ENCODE data around the gene GRPEL2.

Gene GRPEL2

DNA sequence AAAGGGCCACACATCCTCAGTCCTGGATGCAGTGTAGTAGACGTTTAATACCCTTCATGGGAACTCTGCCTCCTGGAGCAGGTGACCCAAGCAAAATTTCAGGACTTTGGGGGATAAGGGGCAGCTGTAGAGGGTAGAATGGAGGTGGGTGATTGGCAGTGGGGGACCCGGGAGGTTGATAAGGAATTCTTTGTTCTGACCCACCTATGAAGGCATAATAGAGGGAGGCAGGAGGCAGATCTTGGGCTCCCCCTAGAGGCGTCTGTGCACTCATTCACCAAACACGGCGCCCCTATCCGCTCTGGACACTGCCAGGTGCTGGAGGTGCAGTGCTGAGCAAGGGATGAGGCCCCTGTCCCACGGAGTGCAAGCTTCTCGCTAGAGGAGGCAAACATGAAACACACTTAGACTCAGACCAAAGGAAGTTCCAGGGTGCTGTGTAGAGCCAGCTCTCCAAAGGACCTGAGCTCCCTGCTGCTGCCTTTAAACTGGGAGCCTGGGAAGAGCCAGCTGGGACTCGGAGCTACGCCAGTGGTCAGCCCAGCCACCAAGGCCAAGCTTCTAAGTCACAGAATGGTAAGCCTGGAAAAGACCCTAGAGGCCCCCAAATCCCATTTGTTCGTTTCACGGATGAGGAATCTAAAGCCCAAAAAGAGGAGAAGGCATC is 26.1 kb downstream of the GRPEL2 start:
- DNase-seq = peak; percentile 41
- H3K4me3 ChIP-seq (ENCODE audit: low read depth, low read length) = no peak overlapping the region
- in situ Hi-C loops (cut with HindIII; ENCODE audit: low pct_ligation_motif_present, low sequenced_read_pairs) = no loop called here
- H3K27ac ChIP-seq = no peak overlapping the region
- TF ChIP-seq, protein P1, sequence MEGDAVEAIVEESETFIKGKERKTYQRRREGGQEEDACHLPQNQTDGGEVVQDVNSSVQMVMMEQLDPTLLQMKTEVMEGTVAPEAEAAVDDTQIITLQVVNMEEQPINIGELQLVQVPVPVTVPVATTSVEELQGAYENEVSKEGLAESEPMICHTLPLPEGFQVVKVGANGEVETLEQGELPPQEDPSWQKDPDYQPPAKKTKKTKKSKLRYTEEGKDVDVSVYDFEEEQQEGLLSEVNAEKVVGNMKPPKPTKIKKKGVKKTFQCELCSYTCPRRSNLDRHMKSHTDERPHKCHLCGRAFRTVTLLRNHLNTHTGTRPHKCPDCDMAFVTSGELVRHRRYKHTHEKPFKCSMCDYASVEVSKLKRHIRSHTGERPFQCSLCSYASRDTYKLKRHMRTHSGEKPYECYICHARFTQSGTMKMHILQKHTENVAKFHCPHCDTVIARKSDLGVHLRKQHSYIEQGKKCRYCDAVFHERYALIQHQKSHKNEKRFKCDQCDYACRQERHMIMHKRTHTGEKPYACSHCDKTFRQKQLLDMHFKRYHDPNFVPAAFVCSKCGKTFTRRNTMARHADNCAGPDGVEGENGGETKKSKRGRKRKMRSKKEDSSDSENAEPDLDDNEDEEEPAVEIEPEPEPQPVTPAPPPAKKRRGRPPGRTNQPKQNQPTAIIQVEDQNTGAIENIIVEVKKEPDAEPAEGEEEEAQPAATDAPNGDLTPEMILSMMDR (IDR thresholded peaks at IDR 0.05; ENCODE audit: low read depth, low read length, missing control alignments) = peak; percentile 91
- H3K36me3 ChIP-seq (replicated peaks) = no peaks in the 10 kb centered on the region
- no peaks in the 10 kb centered on the region for H3K27me3 ChIP-seq (replicated peaks)

DNA sequence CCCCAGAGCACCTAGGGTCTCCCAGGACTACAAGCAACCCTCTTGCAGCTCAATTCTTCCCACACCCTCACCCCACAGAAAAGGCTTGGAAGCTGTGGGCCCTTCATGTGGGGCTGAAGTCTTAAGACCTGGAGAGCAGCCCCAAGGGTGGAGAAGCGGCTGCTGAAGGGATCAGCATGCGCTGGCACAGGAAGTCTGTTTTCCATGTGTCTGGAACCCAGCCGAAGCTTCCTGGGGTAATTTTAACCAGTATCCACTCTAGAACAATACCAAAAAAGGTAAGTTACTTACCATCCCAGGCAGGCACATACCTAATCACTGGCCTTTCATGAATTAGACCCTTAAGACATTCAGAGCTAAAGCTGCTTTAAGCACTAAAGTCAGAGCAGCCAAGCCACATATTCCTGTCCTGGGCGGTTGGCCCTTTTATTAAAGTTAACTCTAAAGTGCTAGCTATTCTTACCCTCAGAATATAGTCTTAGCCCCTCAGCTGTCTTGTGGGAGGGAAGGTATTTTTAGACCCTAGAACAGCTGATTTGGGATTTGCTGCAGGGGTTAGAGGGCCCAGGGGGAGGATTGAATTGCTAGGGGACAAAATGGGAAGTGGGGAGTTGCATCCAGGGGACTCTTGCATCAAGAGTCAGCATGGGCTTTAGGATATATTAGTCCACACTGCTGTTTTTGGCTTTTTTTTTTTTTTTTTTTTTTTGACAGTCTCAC is 26.9 kb downstream of the GRPEL2 start:
- H3K4me3 ChIP-seq (ENCODE audit: low read depth, low read length) = no peak overlapping the region
- in situ Hi-C loops (cut with HindIII; ENCODE audit: low pct_ligation_motif_present, low sequenced_read_pairs) = no loop called here
- H3K36me3 ChIP-seq (replicated peaks) = no peaks in the 10 kb centered on the region
- no peaks in the 10 kb centered on the region for H3K27me3 ChIP-seq (replicated peaks)
- no peak overlapping the region for H3K27ac ChIP-seq
- DNase-seq = no peak
- TF ChIP-seq, protein P1 (IDR thresholded peaks at IDR 0.05; ENCODE audit: low read depth, low read length, missing control alignments) = no peak

DNA sequence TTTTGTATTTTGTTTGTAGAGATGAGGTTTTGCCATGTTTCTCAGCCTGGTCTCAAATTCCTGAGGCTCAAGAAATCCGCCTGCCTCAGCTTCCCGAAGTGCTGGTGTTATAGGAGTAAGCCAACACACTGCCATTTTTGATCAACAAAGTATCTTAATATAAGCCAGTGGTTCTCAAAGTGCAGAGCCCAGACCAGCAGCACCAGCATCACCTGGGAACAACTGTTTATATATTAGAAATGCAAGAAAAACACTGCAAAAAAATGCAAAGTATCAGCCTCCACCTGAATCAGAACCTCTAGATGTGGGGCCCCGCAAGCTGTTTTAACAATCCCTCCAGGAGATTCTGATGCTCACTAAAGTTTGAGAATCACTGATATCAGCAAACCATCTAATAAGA is 27.6 kb downstream of the GRPEL2 start:
- in situ Hi-C loops (cut with HindIII; ENCODE audit: low pct_ligation_motif_present, low sequenced_read_pairs) = no loop called here
- H3K27me3 ChIP-seq (replicated peaks) = no peaks in the 10 kb centered on the region
- H3K36me3 ChIP-seq (replicated peaks) = no peaks in the 10 kb centered on the region
- no peak overlapping the region for H3K27ac ChIP-seq
- TF ChIP-seq, protein P1 (IDR thresholded peaks at IDR 0.05; ENCODE audit: low read depth, low read length, missing control alignments) = no peak
- DNase-seq = no peak
- no peak overlapping the region for H3K4me3 ChIP-seq (ENCODE audit: low read depth, low read length)

DNA sequence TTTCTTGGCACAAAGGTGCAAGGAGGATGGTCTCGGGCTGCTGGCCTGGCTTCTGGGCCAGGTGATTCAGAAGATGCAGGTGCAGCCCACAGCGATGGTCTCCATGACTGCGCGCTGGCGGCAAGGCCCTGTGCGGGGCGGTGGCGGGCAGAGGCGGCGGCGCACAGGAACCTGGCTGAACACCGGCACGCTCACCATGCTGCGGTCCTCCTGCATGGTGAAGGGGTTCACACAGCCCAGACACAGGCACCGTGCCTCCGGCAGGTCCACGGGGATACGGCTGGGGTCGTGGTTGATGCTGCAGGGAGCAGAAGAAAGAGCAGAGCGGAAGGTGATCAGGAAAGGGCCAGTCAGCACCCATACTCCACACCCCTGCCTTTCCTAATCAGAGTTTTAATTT is 29.0 kb downstream of the GRPEL2 start:
- TF ChIP-seq, protein P1 (IDR thresholded peaks at IDR 0.05; ENCODE audit: low read depth, low read length, missing control alignments) = no peak
- no peak overlapping the region for H3K4me3 ChIP-seq (ENCODE audit: low read depth, low read length)
- H3K27me3 ChIP-seq (replicated peaks) = no peaks in the 10 kb centered on the region
- no peak for DNase-seq
- no peaks in the 10 kb centered on the region for H3K36me3 ChIP-seq (replicated peaks)
- H3K27ac ChIP-seq = no peak overlapping the region
- in situ Hi-C loops (cut with HindIII; ENCODE audit: low pct_ligation_motif_present, low sequenced_read_pairs) = no loop called here

DNA sequence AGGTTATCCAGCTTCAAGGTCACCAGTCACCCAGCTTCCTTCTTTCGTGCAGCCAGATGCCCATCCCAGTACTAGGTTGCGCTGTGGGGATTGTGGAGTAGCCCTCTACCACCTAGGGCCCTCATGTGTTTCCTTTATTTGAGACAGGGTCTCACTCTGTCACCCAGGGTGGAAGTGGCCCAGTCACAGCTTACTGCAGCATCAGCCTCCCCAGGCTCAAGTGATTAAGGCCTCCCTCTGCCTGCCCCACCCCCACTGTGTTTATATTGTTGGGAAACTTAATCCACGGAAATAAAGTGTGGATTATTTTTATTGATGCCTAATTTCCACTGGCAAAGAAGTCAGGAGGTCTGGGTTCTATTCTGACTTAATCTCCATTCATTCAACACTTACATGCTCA is 29.5 kb downstream of the GRPEL2 start:
- Histone ChIP-seq H3K27ac (no peak overlapping the region), H3K36me3 (replicated peaks) (no peaks in the 10 kb centered on the region), H3K27me3 (replicated peaks) (no peaks in the 10 kb centered on the region), H3K4me3 (ENCODE audit: low read depth, low read length) (no peak overlapping the region)
- TF ChIP-seq, protein P1 (IDR thresholded peaks at IDR 0.05; ENCODE audit: low read depth, low read length, missing control alignments) = no peak
- in situ Hi-C loops (cut with HindIII; ENCODE audit: low pct_ligation_motif_present, low sequenced_read_pairs) = no loop called here
- DNase-seq = no peak

All from brain microvascular endothelial cell (primary cell).